Neuronal stem cell (in vitro differentiated cells): ENCODE data around the gene C6orf52. TPM values are rescaled to one million over a fixed set of nuclear protein-coding genes. Genes with fewer than 3 reads are reported as not detected.

ENCODE experiments used
- small RNA-seq: library from polyadenylated mRNA; stranded (forward); fragments of <200 nt; extraction: miRNeasy Mini kit (QIAGEN cat#:217004); gene quantifications from one replicate; pipeline ENCODE3, GENCODE V24; 2013; ENCODE audit not compliant: insufficient read depth

Gene C6orf52

Small RNAs within 50 kb of the gene (small RNA-seq; reads per million reads assigned to genes)
- gene RF00019: not detected
